Hematopoietic multipotent progenitor cell (in vitro differentiated cells): ENCODE data around the gene PROC. TPM values are rescaled to one million over a fixed set of nuclear protein-coding genes. Genes with fewer than 3 reads are reported as not detected.
"Not testable (repeated sequence)": the region's sequence is repeated elsewhere in the genome, so short reads cannot be mapped to it uniquely, and the experiment has no call there.

Experiments
- DNase-seq, 3 donors: peaks; one replicate each; pipeline ENCODE4 v3.0.0-alpha.2; 2011 to 2015; ENCODE audit warnings: low read depth in 2 of 3, low spot score in 2 of 3
- total RNA-seq: library from RNA; depleted of rRNA; stranded (reverse); fragments of >200 nt; gene quantifications from one replicate; pipeline ENCODE4 v1.2.3, GENCODE V29; 2012

PROC gene
- total RNA-seq, 1 donor, result 1.1 TPM

DNA sequence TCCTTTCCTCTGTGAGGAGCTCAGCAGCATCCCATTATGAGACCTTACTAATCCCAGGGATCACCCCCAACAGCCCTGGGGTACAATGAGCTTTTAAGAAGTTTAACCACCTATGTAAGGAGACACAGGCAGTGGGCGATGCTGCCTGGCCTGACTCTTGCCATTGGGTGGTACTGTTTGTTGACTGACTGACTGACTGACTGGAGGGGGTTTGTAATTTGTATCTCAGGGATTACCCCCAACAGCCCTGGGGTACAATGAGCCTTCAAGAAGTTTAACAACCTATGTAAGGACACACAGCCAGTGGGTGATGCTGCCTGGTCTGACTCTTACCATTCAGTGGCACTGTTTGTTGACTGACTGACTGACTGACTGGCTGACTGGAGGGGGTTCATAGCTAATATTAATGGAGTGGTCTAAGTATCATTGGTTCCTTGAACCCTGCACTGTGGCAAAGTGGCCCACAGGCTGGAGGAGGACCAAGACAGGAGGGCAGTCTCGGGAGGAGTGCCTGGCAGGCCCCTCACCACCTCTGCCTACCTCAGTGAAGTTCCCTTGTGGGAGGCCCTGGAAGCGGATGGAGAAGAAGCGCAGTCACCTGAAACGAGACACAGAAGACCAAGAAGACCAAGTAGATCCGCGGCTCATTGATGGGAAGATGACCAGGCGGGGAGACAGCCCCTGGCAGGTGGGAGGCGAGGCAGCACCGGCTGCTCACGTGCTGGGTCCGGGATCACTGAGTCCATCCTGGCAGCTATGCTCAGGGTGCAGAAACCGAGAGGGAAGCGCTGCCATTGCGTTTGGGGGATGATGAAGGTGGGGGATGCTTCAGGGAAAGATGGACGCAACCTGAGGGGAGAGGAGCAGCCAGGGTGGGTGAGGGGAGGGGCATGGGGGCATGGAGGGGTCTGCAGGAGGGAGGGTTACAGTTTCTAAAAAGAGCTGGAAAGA is 7.6 kb downstream of the PROC start:
- no peak for DNase-seq

- no peak for DNase-seq
Measured at GRCh38 chr2:127426501-127427354, 8.5 kb downstream of the PROC start.

- no peak for DNase-seq
Measured at GRCh38 chr2:127427376-127428056, 9.3 kb downstream of the PROC start.

GRCh38 chr2:127428057-127428814 is 10.0 kb downstream of the PROC start:
- DNase-seq, result no peak

DNA sequence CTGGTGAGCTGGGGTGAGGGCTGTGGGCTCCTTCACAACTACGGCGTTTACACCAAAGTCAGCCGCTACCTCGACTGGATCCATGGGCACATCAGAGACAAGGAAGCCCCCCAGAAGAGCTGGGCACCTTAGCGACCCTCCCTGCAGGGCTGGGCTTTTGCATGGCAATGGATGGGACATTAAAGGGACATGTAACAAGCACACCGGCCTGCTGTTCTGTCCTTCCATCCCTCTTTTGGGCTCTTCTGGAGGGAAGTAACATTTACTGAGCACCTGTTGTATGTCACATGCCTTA is 10.5 kb downstream of the PROC start:
- no peak for DNase-seq

- no peak for DNase-seq
Measured at GRCh38 chr2:127429291-127429690, 11.1 kb downstream of the PROC start.

DNA sequence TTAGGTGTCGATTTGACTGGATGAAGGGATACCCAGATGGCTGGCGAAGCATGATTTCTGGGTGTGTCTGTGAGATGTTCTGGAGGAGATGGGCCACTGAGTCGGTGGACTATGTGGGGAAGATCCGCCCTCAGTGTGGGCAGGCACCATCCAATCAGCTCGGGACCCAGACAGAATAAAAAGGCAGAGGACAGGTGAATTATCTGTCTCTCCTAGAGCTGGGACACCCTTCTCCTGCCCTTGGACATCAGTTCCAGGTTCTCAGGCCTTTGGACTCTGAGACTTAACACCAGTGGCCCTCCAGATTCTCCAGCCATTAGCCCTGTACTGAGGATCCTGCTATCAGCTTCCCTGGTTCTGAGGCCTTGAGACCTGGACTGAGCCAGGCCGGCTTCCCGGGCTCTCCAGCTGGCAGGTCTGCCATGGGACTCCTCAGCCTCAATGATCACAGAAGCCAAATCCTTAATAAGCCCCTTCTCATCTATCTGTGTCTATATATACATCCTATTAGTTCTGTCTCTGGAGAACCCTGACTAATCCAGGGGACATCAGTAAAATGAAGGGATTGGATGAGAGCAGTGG is 11.7 kb downstream of the PROC start:
- no peak for DNase-seq

DNA sequence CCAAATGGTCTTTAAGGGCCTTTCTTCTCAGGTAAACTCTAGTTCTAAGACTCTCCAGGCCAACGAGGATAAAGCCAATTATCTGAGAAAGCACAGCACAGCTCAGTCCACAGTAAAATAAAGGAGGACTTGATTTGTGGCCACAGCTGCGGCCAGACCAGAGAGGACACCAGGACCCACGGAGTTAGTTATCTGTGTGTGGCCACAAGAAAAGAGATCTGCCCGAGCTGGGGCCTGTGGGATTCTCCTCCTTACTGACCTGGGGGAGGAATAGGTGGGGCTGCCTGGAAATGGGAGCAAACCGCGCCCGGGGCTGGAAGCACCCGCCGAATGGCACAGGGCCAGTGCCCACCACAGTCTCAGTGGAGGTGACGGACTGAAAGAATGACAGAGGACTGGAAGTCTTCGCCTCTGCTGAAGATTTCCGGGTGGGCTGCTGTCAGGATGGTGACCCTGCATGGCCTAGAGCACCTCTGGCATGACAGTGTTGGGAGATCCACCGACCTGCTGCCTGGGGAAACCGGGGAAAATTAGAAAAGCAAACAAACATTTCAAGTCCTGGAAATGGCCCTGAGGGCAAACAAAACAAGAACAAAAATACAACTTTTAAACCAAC is 13.3 kb downstream of the PROC start:
- no peak for DNase-seq

- no peak for DNase-seq
Measured at GRCh38 chr2:127434515-127434914, 16.3 kb downstream of the PROC start.

DNA sequence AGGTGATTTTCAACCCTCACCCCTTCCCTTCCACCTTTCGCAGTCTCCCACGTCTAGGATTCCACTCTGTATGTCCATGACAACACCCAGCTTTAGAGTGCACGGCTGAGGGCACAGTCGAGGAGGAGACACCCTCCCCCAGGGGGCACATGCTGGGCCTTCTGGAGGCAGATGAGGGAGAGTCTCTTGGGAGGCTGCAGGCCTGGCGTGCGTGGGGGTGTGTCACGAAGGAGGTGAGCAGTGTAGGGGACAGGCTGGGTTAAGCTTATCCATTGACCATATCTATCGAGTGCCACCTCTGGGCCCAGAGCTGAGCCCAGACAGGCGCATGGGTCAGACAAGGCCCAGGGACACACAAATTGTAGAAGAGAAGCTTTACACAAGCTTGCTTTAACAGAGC is 18.8 kb downstream of the PROC start:
- no peak for DNase-seq

GRCh38 chr2:127437781-127438726 is 19.8 kb downstream of the PROC start:
- DNase-seq, result no peak

- no peak for DNase-seq
Measured at GRCh38 chr2:127439343-127439742, 21.1 kb downstream of the PROC start.

DNA sequence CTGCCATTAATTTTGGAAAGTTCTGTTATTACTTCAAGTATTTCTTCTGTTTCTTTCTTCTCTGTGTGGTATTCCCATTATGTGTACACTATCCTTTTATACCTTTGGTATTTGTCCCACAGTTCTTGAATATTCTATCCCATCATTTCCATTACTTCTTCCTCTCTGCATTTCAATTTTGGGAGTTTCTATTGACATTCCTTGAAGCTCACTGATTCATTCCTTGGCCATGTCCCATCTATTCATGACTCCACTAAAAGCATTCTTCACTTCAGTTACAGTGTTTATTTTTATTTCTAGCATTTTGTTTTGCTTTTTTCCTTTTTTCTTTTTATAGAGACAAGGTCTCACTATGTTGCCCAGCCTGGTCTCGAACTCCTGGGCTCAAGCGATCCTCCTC is 30.3 kb downstream of the PROC start:
- no peak for DNase-seq

DNA sequence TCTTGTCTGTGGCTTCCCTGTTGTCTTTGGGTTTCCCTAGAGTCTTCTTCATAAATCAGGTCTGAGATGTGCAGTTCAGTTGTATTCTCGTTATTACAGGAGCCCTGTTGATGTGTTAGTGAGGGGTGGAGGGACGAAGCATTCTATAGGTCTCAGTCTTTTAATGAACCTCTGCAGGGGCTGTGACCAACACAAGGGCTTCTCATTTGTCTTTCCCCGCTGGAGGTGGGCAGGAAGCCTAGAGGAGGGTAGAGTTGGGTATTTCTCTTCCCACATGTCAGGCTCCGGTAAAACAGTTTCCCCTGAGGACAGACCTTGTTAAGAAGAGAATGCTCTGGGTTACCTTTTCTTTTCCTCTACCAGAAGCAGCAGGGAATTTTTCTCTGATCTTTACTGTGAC is 31.2 kb downstream of the PROC start:
- DNase-seq, result no peak

- DNase-seq, result no peak
Measured at GRCh38 chr2:127449898-127450297, 31.7 kb downstream of the PROC start.

GRCh38 chr2:127451981-127452380 is 33.8 kb downstream of the PROC start:
- DNase-seq, result no peak

DNA sequence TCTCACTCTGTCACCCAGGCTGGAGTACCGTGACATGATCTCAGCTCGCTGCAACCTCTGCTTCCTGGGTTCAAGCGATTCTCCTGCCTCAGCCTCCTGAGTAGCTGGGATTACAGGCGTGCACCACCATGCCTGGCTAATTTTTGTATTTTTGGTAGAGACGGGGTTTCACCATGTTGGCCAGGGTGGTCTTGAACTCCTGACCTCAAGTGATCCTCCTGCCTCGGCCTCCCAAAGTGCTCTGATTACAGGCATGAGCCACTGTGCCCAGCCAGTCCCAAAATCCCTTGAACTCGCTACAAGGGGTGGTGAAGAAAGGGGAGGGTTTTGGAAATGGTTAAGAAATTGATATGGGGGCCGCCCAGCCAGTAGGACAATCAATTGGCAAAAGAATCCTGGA is 34.2 kb downstream of the PROC start:
- not testable (repeated sequence) for DNase-seq

DNA sequence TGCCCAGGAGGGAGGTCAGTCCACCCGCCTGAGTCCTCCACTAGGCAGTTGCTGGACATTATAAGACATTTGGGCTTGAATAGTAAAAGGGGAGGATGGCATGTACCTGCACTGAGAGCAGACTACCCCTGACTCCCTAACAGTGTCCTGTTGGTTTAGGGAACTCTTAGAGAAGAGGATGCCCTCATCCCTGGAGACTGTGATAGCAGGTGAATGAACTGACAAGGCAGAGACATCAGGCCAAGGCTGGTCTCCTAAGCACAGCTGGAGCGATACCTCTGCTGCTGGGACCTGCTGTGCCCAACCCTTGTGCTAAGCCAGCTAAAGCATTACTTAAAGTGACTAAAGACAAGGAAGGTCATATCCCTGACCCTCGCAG is 34.8 kb downstream of the PROC start:
- no peak for DNase-seq
